ENCODE results near the gene ZC3HAV1L.
"Not testable (repeated sequence)": the region's sequence is repeated elsewhere in the genome, so short reads cannot be mapped to it uniquely, and the experiment has no call there.

Gene ZC3HAV1L

GRCh38 chr7:139058943-139059342 lies 23.1 kb upstream of the ZC3HAV1L start:
- DNase-seq (ENCODE audit: low read depth, low spot score) = peak; percentile 10
- no peak for TF ChIP-seq CTCF (IDR thresholded peaks at IDR 0.05; ENCODE audit: low read depth, low read length)
- in situ Hi-C loops (cut with HindIII; ENCODE audit: low sequenced_read_pairs) = no loop called here
- no peak overlapping the region for H3K4me3 ChIP-seq (ENCODE audit: low read depth, low read length)

GRCh38 chr7:139055674-139056073 lies 19.8 kb upstream of the ZC3HAV1L start:
- in situ Hi-C loops (cut with HindIII; ENCODE audit: low sequenced_read_pairs) = no loop called here
- TF ChIP-seq CTCF (IDR thresholded peaks at IDR 0.05; ENCODE audit: low read depth, low read length) = no peak
- DNase-seq (ENCODE audit: low read depth, low spot score) = no peak

GRCh38 chr7:139054656-139055055 lies 18.8 kb upstream of the ZC3HAV1L start:
- DNase-seq (ENCODE audit: low read depth, low spot score); H3K4me3 ChIP-seq (ENCODE audit: low read depth, low read length); in situ Hi-C loops (cut with HindIII; ENCODE audit: low sequenced_read_pairs): not testable (repeated sequence)

More at GRCh38 chr7:139055674-139056073, 19.8 kb upstream of the ZC3HAV1L start:
- no peak overlapping the region for H3K4me3 ChIP-seq (ENCODE audit: low read depth, low read length)

- no peak for TF ChIP-seq CTCF (IDR thresholded peaks at IDR 0.05; ENCODE audit: low read depth, low read length)
- no peak overlapping the region for H3K4me3 ChIP-seq (ENCODE audit: low read depth, low read length)
- in situ Hi-C loops (cut with HindIII; ENCODE audit: low sequenced_read_pairs) = no loop called here
- no peak for DNase-seq (ENCODE audit: low read depth, low spot score)
Measured at GRCh38 chr7:139054101-139054500, 18.3 kb upstream of the ZC3HAV1L start.

- DNase-seq (ENCODE audit: low read depth, low spot score) = no peak
- in situ Hi-C loops (cut with HindIII; ENCODE audit: low sequenced_read_pairs) = no loop called here
- TF ChIP-seq CTCF (IDR thresholded peaks at IDR 0.05; ENCODE audit: low read depth, low read length) = no peak
- H3K4me3 ChIP-seq (ENCODE audit: low read depth, low read length) = no peak overlapping the region
Measured at GRCh38 chr7:139051655-139052054, 15.8 kb upstream of the ZC3HAV1L start.

- in situ Hi-C loops (cut with HindIII; ENCODE audit: low sequenced_read_pairs) = no loop called here
- TF ChIP-seq CTCF (IDR thresholded peaks at IDR 0.05; ENCODE audit: low read depth, low read length) = no peak
- no peak for DNase-seq (ENCODE audit: low read depth, low spot score)
- H3K4me3 ChIP-seq (ENCODE audit: low read depth, low read length) = no peak overlapping the region
Measured at GRCh38 chr7:139049936-139050335, 14.1 kb upstream of the ZC3HAV1L start.

GRCh38 chr7:139049111-139049510 lies 13.3 kb upstream of the ZC3HAV1L start:
- no peak overlapping the region for H3K4me3 ChIP-seq (ENCODE audit: low read depth, low read length)
- DNase-seq (ENCODE audit: low read depth, low spot score) = no peak
- in situ Hi-C loops (cut with HindIII; ENCODE audit: low sequenced_read_pairs) = no loop called here
- no peak for TF ChIP-seq CTCF (IDR thresholded peaks at IDR 0.05; ENCODE audit: low read depth, low read length)
